HepG2 (cell line): Measurements from ENCODE around the gene GMCL2. TPM values are rescaled to one million over a fixed set of nuclear protein-coding genes. Genes with fewer than 3 reads are reported as not detected.

Experiments
- ASH2L ChIP-seq: fragments of 300-600, 200-600 bp; sonication (generic); IDR thresholded peaks from 2 replicates; pipeline ENCODE4 v1.7.0; 2017; ENCODE audit warnings: low read depth, mild to moderate bottlenecking, moderate library complexity, mixed read lengths, low read length; ENCODE audit not compliant: insufficient read length
- ATRX ChIP-seq: sonication (generic); formaldehyde crosslinking; IDR thresholded peaks from 2 replicates; pipeline ENCODE4 v1.4.0; 2020; ENCODE audit warnings: missing genetic modification reagents, borderline replicate concordance
- DNMT1 ChIP-seq: sonication (generic); formaldehyde crosslinking; IDR thresholded peaks from 2 replicates; pipeline ENCODE4 v1.5.1; 2020; ENCODE audit warnings: mild to moderate bottlenecking, missing genetic modification reagents
- ERF ChIP-seq: IDR thresholded peaks from 2 replicates; pipeline ENCODE4 v1.6.1; 2018; ENCODE audit warnings: missing biosample characterization, missing genetic modification reagents
- HMG20B ChIP-seq: conservative IDR thresholded peaks from 2 replicates; pipeline ENCODE4 v1.6.1; 2016; ENCODE audit warnings: missing genetic modification reagents, missing compliant biosample characterization
- HOXA9 ChIP-seq: sonication (generic); formaldehyde crosslinking; IDR thresholded peaks from 2 replicates; pipeline ENCODE4 v1.8.1; 2022; ENCODE audit warnings: missing genetic modification reagents, mild to moderate bottlenecking, moderate library complexity, borderline replicate concordance
- KDM2A ChIP-seq: sonication (generic); formaldehyde crosslinking; IDR thresholded peaks from 2 replicates; pipeline ENCODE4 v1.4.0; 2020; ENCODE audit warnings: low read depth, missing genetic modification reagents, borderline replicate concordance
- KDM6A ChIP-seq: IDR thresholded peaks from 2 replicates; pipeline ENCODE4 v1.6.1; 2016; ENCODE audit warnings: low read depth
- MBD4 ChIP-seq: IDR thresholded peaks from 2 replicates; pipeline ENCODE4 v1.6.1; 2012; ENCODE audit warnings: low read length, inconsistent platforms, borderline replicate concordance
- NFKBIZ ChIP-seq: IDR thresholded peaks from 2 replicates; pipeline ENCODE4 v1.6.1; 2018; ENCODE audit warnings: missing genetic modification reagents, missing compliant biosample characterization
- PRPF4 ChIP-seq: fragments of 200-400 bp; formaldehyde crosslinking; IDR thresholded peaks from 2 replicates; pipeline ENCODE4 v1.6.1; 2016; ENCODE audit warnings: low read length, low read depth; ENCODE audit not compliant: poor library complexity, severe bottlenecking
- RBAK ChIP-seq: sonication (generic); formaldehyde crosslinking; IDR thresholded peaks from 2 replicates; pipeline ENCODE4 v1.5.1; 2020; ENCODE audit warnings: mild to moderate bottlenecking, missing genetic modification reagents
- RBM39 ChIP-seq: fragments of 200-400 bp; formaldehyde crosslinking; IDR thresholded peaks from one replicate; pipeline ENCODE4 v1.6.1; 2018; ENCODE audit warnings: antibody characterized with exemption, mild to moderate bottlenecking, low read depth, low read length; ENCODE audit not compliant: poor library complexity, severe bottlenecking
- SIX4 ChIP-seq: sonication (generic); formaldehyde crosslinking; IDR thresholded peaks from 2 replicates; pipeline ENCODE4 v1.4.0; 2020; ENCODE audit warnings: missing genetic modification reagents
- SOX6 ChIP-seq, 2 experiments: fragments of 450-650 bp in 1 of 2; sonication (generic) in 1 of 2; formaldehyde crosslinking in 1 of 2; IDR thresholded peaks; 2 replicates each; pipeline versions ENCODE4 v1.4.0 to v1.6.1; 2017 to 2020; ENCODE audit warnings: antibody characterized with exemption in 1 of 2, mild to moderate bottlenecking in 1 of 2, missing genetic modification reagents in 1 of 2
- STAG1 ChIP-seq: sonication (generic); formaldehyde crosslinking; IDR thresholded peaks from 2 replicates; pipeline ENCODE4 v1.4.0; 2020; ENCODE audit warnings: missing genetic modification reagents
- XRCC5 ChIP-seq: fragments of 200-400 bp; formaldehyde crosslinking; optimal IDR thresholded peaks from 2 replicates; pipeline ENCODE3; 2017; ENCODE audit warnings: mild to moderate bottlenecking, low read length
- ZFAT ChIP-seq: sonication (generic); formaldehyde crosslinking; conservative IDR thresholded peaks from 2 replicates; pipeline ENCODE4 v1.8.1; 2023; ENCODE audit warnings: missing genetic modification reagents, inconsistent platforms
- ZNF205 ChIP-seq: IDR thresholded peaks from 2 replicates; pipeline ENCODE4 v1.6.1; 2018; ENCODE audit warnings: missing biosample characterization, missing genetic modification reagents
- ZNF281 ChIP-seq: sonication (generic); formaldehyde crosslinking; IDR thresholded peaks from 2 replicates; pipeline ENCODE4 v1.4.0; 2020; ENCODE audit warnings: missing genetic modification reagents, borderline replicate concordance
- ZNF446 ChIP-seq: sonication (generic); formaldehyde crosslinking; IDR thresholded peaks from 2 replicates; pipeline ENCODE4 v1.5.0; 2020; ENCODE audit warnings: mild to moderate bottlenecking, missing genetic modification reagents
- ZNF562 ChIP-seq: sonication (generic); formaldehyde crosslinking; IDR thresholded peaks from 2 replicates; pipeline ENCODE4 v1.8.0; 2022; ENCODE audit warnings: missing genetic modification reagents, borderline replicate concordance
- ZNF780A ChIP-seq: sonication (generic); formaldehyde crosslinking; IDR thresholded peaks from 2 replicates; pipeline ENCODE4 v1.8.0; 2022; ENCODE audit warnings: mild to moderate bottlenecking, missing genetic modification reagents, moderate library complexity
- polyA plus RNA-seq, 8 experiments: library from polyadenylated mRNA; depleted of rRNA in 3 of 8; stranded (reverse) in 7 of 8; unstranded in 1 of 8; fragments of >200 nt; fragmentation: Illumina TruSeq in 4 of 8; extraction: Trizol in 4 of 8; gene quantifications; 2 replicates each; pipeline versions ENCODE4 v1.2.1 to v1.2.3, GENCODE V29; 2011 to 2016; ENCODE audit warnings: low read depth in 4 of 8, missing spikeins in 1 of 8, mixed read lengths in 1 of 8; ENCODE audit not compliant: insufficient read depth in 1 of 8
- total RNA-seq, 5 experiments: library from RNA; depleted of rRNA; stranded (reverse); fragments of >200 nt; fragmentation: Illumina TruSeq; extraction: Trizol; gene quantifications; 2 replicates each; pipeline ENCODE4 v1.2.3, GENCODE V29; 2016; ENCODE audit warnings: low read depth in 1 of 5
- TF ChIP-seq, protein P1 (sequence below): sonication (generic); formaldehyde crosslinking; IDR thresholded peaks from 2 replicates; pipeline ENCODE4 v1.4.0; 2020; ENCODE audit warnings: missing genetic modification reagents
- TF ChIP-seq, protein P2 (sequence below): IDR thresholded peaks from 2 replicates; pipeline ENCODE4 v1.6.1; 2016; ENCODE audit warnings: mild to moderate bottlenecking, missing biosample characterization, missing genetic modification reagents

The GMCL2 gene
- total and polyA plus RNA-seq, 2 of the 13 experiments (the other 11 are each of a cell fraction or from before 2014, with no cell fraction given), result 0.03 TPM; not detected in 1

GRCh38 chr5:178145965-178146820 is 41.0 kb downstream of the GMCL2 start (continued):
- TF ChIP-seq ZNF562 (no peak), HOXA9 (CRISPR knock-in tag) (no peak), ZNF446 (no peak), KDM6A (CRISPR knock-in tag) (no peak), XRCC5 (peak; percentile 81), ZNF780A (CRISPR knock-in tag) (no peak), ATRX (CRISPR knock-in tag) (no peak), RBAK (CRISPR knock-in tag) (no peak), STAG1 (CRISPR knock-in tag) (peak; percentile 69), ERF (CRISPR knock-in tag) (no peak), ZNF205 (CRISPR knock-in tag) (no peak), NFKBIZ (CRISPR knock-in tag) (no peak), ASH2L (no peak), MBD4 (no peak), ZNF281 (CRISPR knock-in tag) (no peak), ZFAT (no peak), PRPF4 (no peak), SOX6 (IDR thresholded peaks at IDR 0.05) (no peak), SOX6 (CRISPR knock-in tag; IDR thresholded peaks at IDR 0.05) (no peak), RBM39 (no peak), KDM2A (CRISPR knock-in tag) (peak; percentile 63; the same call in 1 of the 2 replicates), DNMT1 (0 out of 2 replicates have a peak, but pooled peaks have one; percentile 50), HMG20B (CRISPR knock-in tag) (no peak), SIX4 (CRISPR knock-in tag) (no peak)
- TF ChIP-seq, protein P1, sequence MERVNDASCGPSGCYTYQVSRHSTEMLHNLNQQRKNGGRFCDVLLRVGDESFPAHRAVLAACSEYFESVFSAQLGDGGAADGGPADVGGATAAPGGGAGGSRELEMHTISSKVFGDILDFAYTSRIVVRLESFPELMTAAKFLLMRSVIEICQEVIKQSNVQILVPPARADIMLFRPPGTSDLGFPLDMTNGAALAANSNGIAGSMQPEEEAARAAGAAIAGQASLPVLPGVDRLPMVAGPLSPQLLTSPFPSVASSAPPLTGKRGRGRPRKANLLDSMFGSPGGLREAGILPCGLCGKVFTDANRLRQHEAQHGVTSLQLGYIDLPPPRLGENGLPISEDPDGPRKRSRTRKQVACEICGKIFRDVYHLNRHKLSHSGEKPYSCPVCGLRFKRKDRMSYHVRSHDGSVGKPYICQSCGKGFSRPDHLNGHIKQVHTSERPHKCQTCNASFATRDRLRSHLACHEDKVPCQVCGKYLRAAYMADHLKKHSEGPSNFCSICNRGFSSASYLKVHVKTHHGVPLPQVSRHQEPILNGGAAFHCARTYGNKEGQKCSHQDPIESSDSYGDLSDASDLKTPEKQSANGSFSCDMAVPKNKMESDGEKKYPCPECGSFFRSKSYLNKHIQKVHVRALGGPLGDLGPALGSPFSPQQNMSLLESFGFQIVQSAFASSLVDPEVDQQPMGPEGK (CRISPR knock-in tag), result peak; percentile 63
- TF ChIP-seq, protein P2, sequence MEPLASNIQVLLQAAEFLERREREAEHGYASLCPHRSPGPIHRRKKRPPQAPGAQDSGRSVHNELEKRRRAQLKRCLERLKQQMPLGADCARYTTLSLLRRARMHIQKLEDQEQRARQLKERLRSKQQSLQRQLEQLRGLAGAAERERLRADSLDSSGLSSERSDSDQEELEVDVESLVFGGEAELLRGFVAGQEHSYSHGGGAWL (CRISPR knock-in tag), result 0 out of 2 replicates have a peak, but pooled peaks have one; percentile 31
